HCT116 (cell line): Measurements from ENCODE around the gene VEPH1. TPM values are rescaled to one million over a fixed set of nuclear protein-coding genes. Genes with fewer than 3 reads are reported as not detected.

Experiments used
- ATAC-seq: fragments of 200-7000 bp; cut with Tn5 transposase; 2 replicates; pipeline ENCODE4 v1.9.1; 2020; ENCODE audit warnings: mild to moderate bottlenecking, moderate library complexity
- BruUV-seq: library from RNA; stranded (reverse); fragments of 400-500 nt; replicated peaks from 2 replicates; lab custom pipeline; 2021; lab: Mats Ljungman, UMichigan
- CTCF ChIA-PET: fragments of 300-600 bp; sonication (Branson Sonifier 250); formaldehyde crosslinking; loops from one replicate; lab custom pipeline; 2021; ENCODE audit warnings: antibody characterized with exemption; lab: Charles Lee
- POLR2A ChIA-PET: fragments of 300-600, 350-600 bp; sonication (Branson Sonifier 250); formaldehyde crosslinking; loops from one replicate; lab custom pipeline; 2021; ENCODE audit warnings: antibody characterized with exemption; lab: Charles Lee
- RAD21 ChIA-PET, 2 experiments: fragments of 300-600 bp; sonication (Branson Sonifier 250); formaldehyde crosslinking; loops; one replicate each; lab custom pipeline; 2023; ENCODE audit warnings: low total read pairs in 2 of 2; ENCODE audit not compliant: uncharacterized antibody in 2 of 2, unreplicated experiment in 2 of 2, low non-redundant PET in 1 of 2; lab: Charles Lee
- DNase-seq: peaks from one replicate; pipeline ENCODE4 v3.0.0-alpha.2; 2010; ENCODE audit warnings: low read depth, low spot score
- H2AFZ ChIP-seq: fragments of 200-600 bp; shearing (Covaris generic), sonication (generic); 2 replicates; pipeline ENCODE4 v1.6.1; 2017; ENCODE audit warnings: low read depth, mixed run types, mixed read lengths, antibody characterized with exemption, low read length; ENCODE audit not compliant: poor library complexity, severe bottlenecking
- H3K27ac ChIP-seq: 2 replicates; pipeline ENCODE4 v1.5.1; 2012; ENCODE audit warnings: low read depth, low read length
- H3K27me3 ChIP-seq: fragments of 200-600 bp; sonication (generic); 2 replicates; pipeline ENCODE4 v1.6.1; 2016; ENCODE audit warnings: mixed run types, low read length, mixed read lengths; ENCODE audit not compliant: insufficient read depth
- H3K36me3 ChIP-seq, 2 experiments: fragments of 200-500 bp in 1 of 2; fragments of 200-600 bp in 1 of 2; sonication (Bioruptor generic) in 1 of 2; sonication (generic) in 1 of 2; 2 replicates each; pipeline versions ENCODE4 v1.5.1 to v1.6.1; 2014 to 2016; ENCODE audit warnings: low read length in 2 of 2, inconsistent platforms in 1 of 2, mixed read lengths in 1 of 2, mixed run types in 1 of 2; ENCODE audit not compliant: insufficient read depth in 2 of 2, control insufficient read depth in 1 of 2
- H3K4me1 ChIP-seq, 2 experiments: fragments of 200-600 bp in 1 of 2; sonication (generic) in 1 of 2; 2 replicates each; pipeline versions ENCODE4 v1.5.1 to v1.6.1; 2012 to 2017; ENCODE audit warnings: low read length in 2 of 2, inconsistent platforms in 1 of 2, mild to moderate bottlenecking in 1 of 2, mixed read lengths in 1 of 2, mixed run types in 1 of 2, moderate library complexity in 1 of 2; ENCODE audit not compliant: insufficient read depth in 2 of 2, control insufficient read depth in 1 of 2
- H3K4me2 ChIP-seq: fragments of 200-600 bp; sonication (generic); 2 replicates; pipeline ENCODE4 v1.6.1; 2017; ENCODE audit warnings: mixed run types, low read length, mixed read lengths
- H3K4me3 ChIP-seq, 2 experiments: fragments of 200-600 bp in 1 of 2; sonication (generic) in 1 of 2; replicated peaks in 1 of 2; 2 replicates each; pipeline ENCODE4 v1.5.1; 2011 to 2016; ENCODE audit warnings: low read length in 2 of 2, control low read depth in 1 of 2, low read depth in 1 of 2, mild to moderate bottlenecking in 1 of 2, mixed read lengths in 1 of 2, mixed run types in 1 of 2
- H3K79me2 ChIP-seq: fragments of 200-600 bp; sonication (generic); 2 replicates; pipeline ENCODE4 v1.6.1; 2017; ENCODE audit warnings: mild to moderate bottlenecking, mixed run types, low read length, moderate library complexity, mixed read lengths; ENCODE audit not compliant: insufficient read depth
- H3K9ac ChIP-seq: fragments of 200-600 bp; sonication (generic); 2 replicates; pipeline ENCODE4 v1.6.1; 2016; ENCODE audit warnings: low read length, mixed read lengths
- H3K9me2 ChIP-seq: fragments of 200-600 bp; sonication (generic), shearing (Covaris generic); 2 replicates; pipeline ENCODE4 v1.6.1; 2017; ENCODE audit warnings: mixed run types, mild to moderate bottlenecking, moderate library complexity; ENCODE audit not compliant: insufficient read depth
- H3K9me3 ChIP-seq, 2 experiments: fragments of 200-500 bp in 1 of 2; fragments of 200-600 bp in 1 of 2; sonication (Bioruptor generic) in 1 of 2; sonication (generic) in 1 of 2; 2 replicates each; pipeline ENCODE4 v1.6.1; 2014 to 2017; ENCODE audit warnings: low read length in 2 of 2, mixed read lengths in 2 of 2, inconsistent platforms in 1 of 2, low read depth in 1 of 2, mild to moderate bottlenecking in 1 of 2, mixed run types in 1 of 2, moderate library complexity in 1 of 2; ENCODE audit not compliant: control insufficient read depth in 1 of 2, insufficient read depth in 1 of 2
- H4K20me1 ChIP-seq: fragments of 200-600 bp; sonication (generic), shearing (Covaris generic); 2 replicates; pipeline ENCODE4 v1.6.1; 2017; ENCODE audit warnings: mixed run types, mild to moderate bottlenecking, moderate library complexity; ENCODE audit not compliant: insufficient read depth
- ATF3 ChIP-seq: IDR thresholded peaks from 2 replicates; pipeline ENCODE4 v1.6.1; 2012
- CBX3 ChIP-seq: IDR thresholded peaks from 2 replicates; pipeline ENCODE4 v1.6.1; 2012; ENCODE audit warnings: low read depth
- CTCF ChIP-seq, 3 experiments: fragments of 200-600 bp in 1 of 3; sonication (generic) in 1 of 3; IDR thresholded peaks in 2 of 3; conservative IDR thresholded peaks in 1 of 3; 2 replicates each; pipeline ENCODE4 v1.5.1; 2012 to 2017; ENCODE audit warnings: low read depth in 2 of 3, low read length in 2 of 3, antibody characterized with exemption in 1 of 3, borderline replicate concordance in 1 of 3, control low read depth in 1 of 3, mild to moderate bottlenecking in 1 of 3, mixed read lengths in 1 of 3, mixed run types in 1 of 3, moderate library complexity in 1 of 3; ENCODE audit not compliant: insufficient read depth in 1 of 3
- EGR1 ChIP-seq: IDR thresholded peaks from 2 replicates; pipeline ENCODE4 v1.6.1; 2012; ENCODE audit warnings: low read depth
- FOSL1 ChIP-seq: IDR thresholded peaks from 2 replicates; pipeline ENCODE4 v1.6.1; 2012; ENCODE audit warnings: low read depth
- JUND ChIP-seq: IDR thresholded peaks from 2 replicates; pipeline ENCODE4 v1.6.1; 2012
- SIN3A ChIP-seq: IDR thresholded peaks from 2 replicates; pipeline ENCODE4 v1.6.1; 2012; ENCODE audit warnings: low read depth
- SP1 ChIP-seq: IDR thresholded peaks from 2 replicates; pipeline ENCODE4 v1.6.1; 2012; ENCODE audit warnings: low read depth
- SRF ChIP-seq: IDR thresholded peaks from 2 replicates; pipeline ENCODE4 v1.6.1; 2012; ENCODE audit warnings: low read depth
- YY1 ChIP-seq: IDR thresholded peaks from 2 replicates; pipeline ENCODE4 v1.6.1; 2011; ENCODE audit warnings: low read length, low read depth, moderate library complexity, mild to moderate bottlenecking; ENCODE audit not compliant: insufficient replicate concordance; ENCODE audit errors: extremely low read depth
- ZFX ChIP-seq: fragments of 450-650 bp; IDR thresholded peaks from 2 replicates; pipeline ENCODE4 v1.6.1; 2017
- ZNF274 ChIP-seq: fragments of 200-500 bp; sonication (Bioruptor generic); IDR thresholded peaks from 2 replicates; pipeline ENCODE4 v1.6.1; 2014; ENCODE audit warnings: mild to moderate bottlenecking, low read depth, low read length, inconsistent platforms
- intact Hi-C: fragments of 100-400 bp; cut with micrococcal nuclease; formaldehyde crosslinking; loops from 2 replicates; pipeline ENCODE4 v1.10.0; 2022
- total RNA-seq: library from RNA; stranded (reverse); gene quantifications from one replicate; pipeline ENCODE4 v1.2.1, GENCODE V29; 2021; ENCODE audit not compliant: unreplicated experiment
- TF ChIP-seq, protein P1 (sequence below): IDR thresholded peaks from 2 replicates; pipeline ENCODE4 v1.6.1; 2012; ENCODE audit warnings: low read depth
- TF ChIP-seq, protein P2 (sequence below): IDR thresholded peaks from 2 replicates; pipeline ENCODE4 v1.6.1; 2012

The VEPH1 gene
- total RNA-seq, 1 experiment from 2014 or later: 4.9 TPM

DNA sequence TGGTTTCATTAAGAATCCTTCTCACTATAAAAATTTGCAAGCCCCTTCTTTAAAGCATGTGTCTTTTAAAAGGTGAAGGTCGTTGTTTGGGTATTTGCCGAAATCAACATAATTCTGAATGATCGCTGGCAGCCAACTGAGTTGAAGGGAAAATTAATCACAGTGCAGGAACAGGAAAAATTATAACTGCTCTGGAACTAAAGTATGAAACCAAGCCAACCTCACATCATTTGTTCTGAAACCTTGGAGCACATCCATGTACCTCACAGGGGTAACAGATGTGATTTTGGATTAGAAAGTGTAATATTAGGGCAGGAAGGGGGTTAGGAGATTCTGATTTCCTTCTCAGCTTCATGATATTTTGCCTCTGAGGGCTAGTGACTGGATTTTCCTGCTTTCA is 118.7 kb downstream of the VEPH1 start:
- Histone ChIP-seq H3K27me3 (no peaks in the 10 kb centered on the region), H3K9ac (no peak overlapping the region), H3K27ac (no peak overlapping the region), H3K36me3 (no peaks in the 10 kb centered on the region), H3K4me1 (no peaks in the 10 kb centered on the region), H4K20me1 (no peaks in the 10 kb centered on the region), H3K9me2 (no peaks in the 10 kb centered on the region), H3K4me2 (no peak overlapping the region)
- BruUV-seq: no TSS peak
- no peak for DNase-seq
- RAD21 ChIA-PET: no interaction called here
- intact Hi-C loops: no loop called here
- no peak for TF ChIP-seq YY1
- TF ChIP-seq, protein P1, sequence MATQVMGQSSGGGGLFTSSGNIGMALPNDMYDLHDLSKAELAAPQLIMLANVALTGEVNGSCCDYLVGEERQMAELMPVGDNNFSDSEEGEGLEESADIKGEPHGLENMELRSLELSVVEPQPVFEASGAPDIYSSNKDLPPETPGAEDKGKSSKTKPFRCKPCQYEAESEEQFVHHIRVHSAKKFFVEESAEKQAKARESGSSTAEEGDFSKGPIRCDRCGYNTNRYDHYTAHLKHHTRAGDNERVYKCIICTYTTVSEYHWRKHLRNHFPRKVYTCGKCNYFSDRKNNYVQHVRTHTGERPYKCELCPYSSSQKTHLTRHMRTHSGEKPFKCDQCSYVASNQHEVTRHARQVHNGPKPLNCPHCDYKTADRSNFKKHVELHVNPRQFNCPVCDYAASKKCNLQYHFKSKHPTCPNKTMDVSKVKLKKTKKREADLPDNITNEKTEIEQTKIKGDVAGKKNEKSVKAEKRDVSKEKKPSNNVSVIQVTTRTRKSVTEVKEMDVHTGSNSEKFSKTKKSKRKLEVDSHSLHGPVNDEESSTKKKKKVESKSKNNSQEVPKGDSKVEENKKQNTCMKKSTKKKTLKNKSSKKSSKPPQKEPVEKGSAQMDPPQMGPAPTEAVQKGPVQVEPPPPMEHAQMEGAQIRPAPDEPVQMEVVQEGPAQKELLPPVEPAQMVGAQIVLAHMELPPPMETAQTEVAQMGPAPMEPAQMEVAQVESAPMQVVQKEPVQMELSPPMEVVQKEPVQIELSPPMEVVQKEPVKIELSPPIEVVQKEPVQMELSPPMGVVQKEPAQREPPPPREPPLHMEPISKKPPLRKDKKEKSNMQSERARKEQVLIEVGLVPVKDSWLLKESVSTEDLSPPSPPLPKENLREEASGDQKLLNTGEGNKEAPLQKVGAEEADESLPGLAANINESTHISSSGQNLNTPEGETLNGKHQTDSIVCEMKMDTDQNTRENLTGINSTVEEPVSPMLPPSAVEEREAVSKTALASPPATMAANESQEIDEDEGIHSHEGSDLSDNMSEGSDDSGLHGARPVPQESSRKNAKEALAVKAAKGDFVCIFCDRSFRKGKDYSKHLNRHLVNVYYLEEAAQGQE: no peak
- no peak for TF ChIP-seq FOSL1
- no peak for TF ChIP-seq SIN3A
- TF ChIP-seq ATF3: no peak
- TF ChIP-seq, protein P2, sequence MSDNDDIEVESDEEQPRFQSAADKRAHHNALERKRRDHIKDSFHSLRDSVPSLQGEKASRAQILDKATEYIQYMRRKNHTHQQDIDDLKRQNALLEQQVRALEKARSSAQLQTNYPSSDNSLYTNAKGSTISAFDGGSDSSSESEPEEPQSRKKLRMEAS: no peak
- no peak for TF ChIP-seq SRF
- TF ChIP-seq CTCF (IDR thresholded peaks at IDR 0.05 in 2 of 3, conservative IDR thresholded peaks at IDR 0.05 in 1 of 3; ENCODE audit: borderline replicate concordance in 1 of 3, insufficient read depth in 1 of 3, low read depth in 2 of 3, low read length in 2 of 3): no peak
- no peak for TF ChIP-seq ZNF274
- no peak for TF ChIP-seq ZFX
- TF ChIP-seq CBX3: no peak
- no peak for TF ChIP-seq SP1
- no peak for TF ChIP-seq JUND
- no peak for TF ChIP-seq EGR1
- TF ChIP-seq, all 23 proteins: peak for 0
- no peak for ATAC-seq
- Histone ChIP-seq H3K9me3 (no peaks in the 10 kb centered on the region), H2AFZ (no peak overlapping the region), H3K79me2 (no peaks in the 10 kb centered on the region), H3K4me3 (no peak overlapping the region)
- ChIA-PET POLR2A (no interaction called here), CTCF (no interaction called here)
